ENCODE measurements around the gene FAIM2. TPM values are rescaled to one million over a fixed set of nuclear protein-coding genes. Genes with fewer than 3 reads are reported as not detected.

The FAIM2 gene
- total and polyA plus RNA-seq, 2 experiments from 2014 or later, result 0.61 to 2.0 TPM

GRCh38 chr12:49819786-49820185 is 83.9 kb downstream of the FAIM2 start:
- Histone ChIP-seq H4K20me1 (replicated peaks; ENCODE audit: insufficient read depth) (peaks cover 11% of the 10 kb centered on the region), H3K36me3 (ENCODE audit: insufficient read depth) (no peaks in the 10 kb centered on the region; the same call in 1 of the 2 replicates), H3K27me3 (ENCODE audit: insufficient read depth) (no peaks in the 10 kb centered on the region), H3K4me1 (ENCODE audit: insufficient read depth) (peaks cover 22% of the 10 kb centered on the region), H2AFZ (no peak overlapping the region), H3K4me3 (no peak overlapping the region), H3K9me2 (ENCODE audit: insufficient read depth) (no peaks in the 10 kb centered on the region), H3F3A (replicated peaks; ENCODE audit: low read depth) (no peaks in the 10 kb centered on the region), H3K27ac (ENCODE audit: low read depth) (no peak overlapping the region), H3K79me2 (replicated peaks; ENCODE audit: insufficient read depth) (peaks cover 59% of the 10 kb centered on the region), H3K4me2 (no peak overlapping the region)
- no peak for TF ChIP-seq EZH2 (IDR thresholded peaks at IDR 0.05; ENCODE audit: low read depth, unreplicated experiment)
- TF ChIP-seq STAT1 (IDR thresholded peaks at IDR 0.05; ENCODE audit: unreplicated experiment), result no peak
- TF ChIP-seq ZNF331 (CRISPR knock-in tag; IDR thresholded peaks at IDR 0.05; ENCODE audit: low read depth), result no peak
- TF ChIP-seq CREB1 (CRISPR knock-in tag; IDR thresholded peaks at IDR 0.05; ENCODE audit: low read depth), result no peak
- peaks cover 9% of the 10 kb centered on the region for H3K36me3 Mint-ChIP-seq (ENCODE audit: low read depth)
- peaks cover 4% of the 10 kb centered on the region for H3K27me3 Mint-ChIP-seq (ENCODE audit: insufficient read depth, low read depth, poor library complexity)
- H3K4me3 Mint-ChIP-seq, result no peak overlapping the region
- ATAC-seq, result no peak
- H3K9me3 Mint-ChIP-seq, result no peaks in the 10 kb centered on the region
- no peak for DNase-seq (ENCODE audit: low spot score)
- H3K27ac Mint-ChIP-seq, result no peak overlapping the region
- H3K4me1 Mint-ChIP-seq, result peaks cover 36% of the 10 kb centered on the region

GRCh38 chr12:49818241-49818895 is 85.3 kb downstream of the FAIM2 start:
- ATAC-seq, result no peak
- H3K9me2 ChIP-seq (ENCODE audit: insufficient read depth), result no peaks in the 10 kb centered on the region
- H3K36me3 ChIP-seq (ENCODE audit: insufficient read depth), result no peaks in the 10 kb centered on the region; the same call in 1 of the 2 replicates
- H4K20me1 ChIP-seq (replicated peaks; ENCODE audit: insufficient read depth), result peaks cover 8% of the 10 kb centered on the region
- H3K4me1 Mint-ChIP-seq, result peaks cover 28% of the 10 kb centered on the region
- no peak overlapping the region for H2AFZ ChIP-seq
- H3K9me3 Mint-ChIP-seq, result no peaks in the 10 kb centered on the region
- H3K27me3 ChIP-seq (ENCODE audit: insufficient read depth), result no peaks in the 10 kb centered on the region
- no peak overlapping the region; the same call in 1 of the 2 replicates for H3K27ac Mint-ChIP-seq
- H3K4me3 Mint-ChIP-seq, result no peak overlapping the region
- no peak overlapping the region for H3K4me3 ChIP-seq
- H3K27me3 Mint-ChIP-seq (ENCODE audit: insufficient read depth, low read depth, poor library complexity), result peaks cover 3% of the 10 kb centered on the region
- H3F3A ChIP-seq (replicated peaks; ENCODE audit: low read depth), result no peaks in the 10 kb centered on the region
- peaks cover 10% of the 10 kb centered on the region for H3K36me3 Mint-ChIP-seq (ENCODE audit: low read depth)
- DNase-seq (ENCODE audit: low spot score), result no peak
- peaks cover 19% of the 10 kb centered on the region; the same call in 1 of the 2 replicates for H3K4me1 ChIP-seq (ENCODE audit: insufficient read depth)
- peaks cover 51% of the 10 kb centered on the region for H3K79me2 ChIP-seq (replicated peaks; ENCODE audit: insufficient read depth)
- H3K4me2 ChIP-seq, result no peak overlapping the region
- no peak overlapping the region for H3K27ac ChIP-seq (ENCODE audit: low read depth)
- TF ChIP-seq ZNF462 (CRISPR knock-in tag; IDR thresholded peaks at IDR 0.05) (no peak), EZH2phosphoT487 (IDR thresholded peaks at IDR 0.05; ENCODE audit: unreplicated experiment) (no peak), JUNB (IDR thresholded peaks at IDR 0.05; ENCODE audit: unreplicated experiment) (no peak), EZH2 (IDR thresholded peaks at IDR 0.05; ENCODE audit: low read depth, unreplicated experiment) (no peak), ZNF114 (CRISPR knock-in tag; IDR thresholded peaks at IDR 0.05) (no peak), REST (IDR thresholded peaks at IDR 0.05; ENCODE audit: unreplicated experiment) (no peak), CTCF (conservative IDR thresholded peaks at IDR 0.05; ENCODE audit: low read depth in 2 of 2) (no peak)

Data from GM23338 (cell line).